ENCODE data around the gene STARD3.
"Not testable (repeated sequence)": the region's sequence is repeated elsewhere in the genome, so short reads cannot be mapped to it uniquely, and the experiment has no call there.

Gene STARD3

DNA sequence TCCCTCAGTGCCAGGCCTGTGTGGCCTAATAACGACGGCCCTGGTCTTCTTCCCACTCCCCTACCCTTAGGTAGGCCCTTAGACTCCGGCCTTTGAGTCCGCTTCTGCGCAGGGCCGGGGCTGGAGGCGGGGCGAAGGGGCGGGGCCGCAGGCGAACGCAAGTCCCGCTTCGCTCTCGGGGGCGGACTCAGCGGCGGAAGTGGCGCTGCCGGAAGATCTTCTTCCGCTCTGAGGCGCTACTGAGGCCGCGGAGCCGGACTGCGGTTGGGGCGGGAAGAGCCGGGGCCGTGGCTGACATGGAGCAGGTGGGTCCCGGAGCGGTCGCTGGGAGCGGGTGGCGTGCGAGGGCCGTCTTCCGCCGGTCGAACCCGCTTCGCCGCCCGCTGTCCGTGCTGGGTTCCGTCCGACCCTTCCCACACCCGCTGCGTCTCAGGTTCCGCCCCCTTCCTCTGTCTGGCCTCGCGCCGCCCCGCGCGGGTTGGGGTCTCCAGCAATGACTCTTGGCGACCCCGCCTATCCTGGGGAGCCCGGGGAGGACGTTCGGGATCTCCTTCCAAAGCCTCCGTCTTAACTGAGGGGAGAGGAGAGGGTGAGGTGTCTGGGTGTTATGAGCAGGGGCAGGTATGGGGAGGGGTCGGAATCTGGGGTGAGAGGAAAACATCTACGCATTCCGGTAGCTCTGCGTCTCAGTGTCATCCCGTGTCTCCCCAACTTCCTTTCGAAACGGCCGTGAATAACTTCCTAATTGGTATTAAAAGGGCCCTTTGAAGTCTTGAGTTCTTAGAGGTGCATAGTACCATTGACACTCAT, at the start of gene STARD3:
TSS of gene STARD3 (plus strand) at position 218 of the 810 bp plus-strand sequence. CDS start 16,388 bp downstream, outside the sequence.
- DNase-seq (ENCODE audit: low read depth in 2 of 2): peak; percentile 87 to 91

DNA sequence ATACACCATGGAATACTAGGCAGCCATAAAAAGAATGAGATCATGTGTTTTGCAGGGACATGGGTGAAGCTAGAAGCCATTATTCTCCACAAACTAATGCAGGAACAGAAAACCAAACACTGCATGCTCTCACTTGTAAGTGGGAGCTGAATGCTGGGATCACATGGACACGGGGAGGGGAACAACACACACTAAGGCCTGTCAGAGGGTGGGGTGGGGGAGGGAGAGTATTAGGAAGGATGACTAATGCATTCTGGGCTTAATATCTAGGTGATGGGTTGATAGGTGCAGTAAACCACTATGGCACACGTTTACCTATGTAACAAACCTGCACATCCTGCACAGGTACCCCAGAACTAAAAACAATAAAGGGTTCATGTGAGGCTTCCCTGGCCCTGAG, 46.8 kb upstream of the STARD3 start:
- DNase-seq (ENCODE audit: low read depth in 2 of 2): not testable (repeated sequence)

DNA sequence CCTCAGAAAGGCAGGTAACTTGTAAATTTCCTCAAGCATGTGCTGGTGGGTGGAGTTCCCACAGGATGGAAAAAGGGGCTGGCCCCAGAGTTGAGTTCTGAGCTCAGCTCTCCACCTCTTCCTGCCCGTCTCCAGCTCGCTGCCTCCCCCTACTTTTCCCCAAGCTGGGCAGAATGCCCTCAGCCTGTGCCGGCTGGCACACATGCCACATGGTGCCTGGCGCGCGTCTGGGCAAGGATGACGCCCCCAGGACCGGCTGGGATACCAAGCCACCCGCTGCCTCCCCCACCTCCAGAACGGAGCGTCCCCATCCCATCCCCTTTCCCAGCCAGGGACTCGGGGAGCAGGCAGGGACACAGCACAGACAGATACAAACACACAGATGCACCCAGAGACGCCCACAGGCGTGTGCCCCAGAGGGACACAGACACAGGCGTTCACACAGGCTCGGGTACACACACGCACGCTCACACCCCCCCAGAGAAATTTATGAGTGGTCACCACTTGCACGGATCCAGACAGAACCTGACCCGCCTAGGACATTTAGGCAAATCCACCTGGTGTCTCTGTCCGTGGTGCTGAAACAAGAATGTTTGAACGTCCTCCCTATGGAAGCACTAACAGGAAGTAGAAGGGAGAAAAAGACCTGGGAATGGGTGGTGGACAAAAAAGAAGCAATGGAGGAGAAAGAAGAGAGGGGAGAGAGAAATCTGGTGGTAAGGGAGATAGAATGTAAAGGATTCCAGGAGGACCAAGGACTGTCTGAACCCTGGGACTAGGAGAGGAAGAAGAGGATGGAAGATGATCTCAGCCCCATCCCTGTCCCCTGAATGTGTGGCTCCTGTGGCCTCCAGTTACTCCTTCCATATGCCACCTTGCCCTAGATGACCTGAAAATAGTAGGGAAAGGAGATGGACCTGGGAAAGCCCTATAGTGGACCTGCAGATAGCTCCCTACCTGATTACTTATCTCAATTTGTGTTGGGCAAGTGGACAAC, 44.7 kb upstream of the STARD3 start:
- DNase-seq (ENCODE audit: low read depth in 2 of 2): no peak

DNA sequence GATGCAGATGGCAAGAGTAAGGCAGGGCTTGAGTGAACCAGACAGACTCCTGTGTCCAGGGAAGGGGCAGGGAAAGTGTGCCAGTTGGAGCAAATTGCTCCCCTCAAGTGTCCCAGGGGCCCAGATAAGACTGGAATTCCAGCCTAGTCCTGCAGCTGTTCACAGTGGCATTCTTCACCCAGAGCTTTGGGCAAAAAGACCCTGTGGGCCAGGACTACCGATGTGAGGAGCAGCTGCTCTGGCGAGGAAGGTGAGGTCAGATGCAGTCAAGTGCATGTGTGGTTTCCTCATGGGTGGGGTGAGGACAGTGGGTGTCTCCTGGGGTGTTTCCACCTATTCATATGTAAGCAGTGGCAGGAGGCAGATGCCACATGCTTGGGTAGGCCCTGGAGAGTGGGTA, 43.6 kb upstream of the STARD3 start:
- DNase-seq (ENCODE audit: low read depth in 2 of 2): no peak

DNA sequence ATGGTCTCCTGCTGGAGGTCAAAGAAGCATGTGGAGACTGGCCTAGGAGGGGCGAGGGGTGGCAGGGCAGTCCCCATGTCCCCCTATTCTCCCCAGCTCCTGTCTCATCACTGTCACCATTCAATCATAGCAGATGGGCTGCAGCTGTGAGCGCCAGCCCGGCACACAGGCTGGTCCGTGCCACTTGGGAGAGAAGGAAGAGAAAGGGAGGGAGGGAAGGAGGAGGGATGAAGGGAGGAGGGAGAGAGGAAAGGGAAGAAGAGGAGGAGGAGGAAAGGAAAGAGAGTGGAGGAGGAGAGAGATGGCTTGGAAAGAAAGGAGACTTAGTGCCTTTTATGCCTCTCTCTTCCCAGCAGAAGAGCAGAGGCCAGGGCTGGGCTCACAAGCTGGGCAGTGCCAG, 41.6 kb upstream of the STARD3 start:
- no peak for DNase-seq (ENCODE audit: low read depth in 2 of 2)

DNA sequence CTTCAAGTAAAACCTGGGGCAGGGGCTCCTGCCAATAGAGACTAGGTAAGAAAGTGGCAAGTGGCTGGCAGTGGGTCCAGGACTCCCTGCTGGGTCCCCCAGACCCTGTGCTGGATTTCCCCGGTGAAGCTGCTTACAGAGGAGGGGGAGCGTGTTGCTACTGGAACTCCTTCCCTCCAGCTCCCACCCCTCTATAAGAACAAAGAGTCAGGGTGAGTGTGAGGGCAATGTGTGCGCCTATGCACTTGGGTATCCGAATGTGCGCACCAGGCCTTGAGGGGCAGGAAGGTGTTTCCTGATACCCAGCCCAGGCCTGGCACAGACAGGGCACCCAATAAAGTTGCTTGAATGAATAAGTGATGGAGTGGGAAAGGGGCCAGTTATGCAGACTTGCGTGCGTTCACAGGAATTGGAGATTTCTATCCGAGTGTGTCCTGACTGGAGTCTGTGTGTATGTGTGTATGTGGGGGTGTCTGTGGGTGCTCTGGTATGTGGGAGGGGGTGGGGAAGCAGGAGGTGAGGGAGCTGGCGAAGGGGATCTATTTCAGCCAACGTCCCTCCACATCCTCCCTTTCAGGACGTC, 40.9 kb upstream of the STARD3 start:
- no peak for DNase-seq (ENCODE audit: low read depth in 2 of 2)

DNA sequence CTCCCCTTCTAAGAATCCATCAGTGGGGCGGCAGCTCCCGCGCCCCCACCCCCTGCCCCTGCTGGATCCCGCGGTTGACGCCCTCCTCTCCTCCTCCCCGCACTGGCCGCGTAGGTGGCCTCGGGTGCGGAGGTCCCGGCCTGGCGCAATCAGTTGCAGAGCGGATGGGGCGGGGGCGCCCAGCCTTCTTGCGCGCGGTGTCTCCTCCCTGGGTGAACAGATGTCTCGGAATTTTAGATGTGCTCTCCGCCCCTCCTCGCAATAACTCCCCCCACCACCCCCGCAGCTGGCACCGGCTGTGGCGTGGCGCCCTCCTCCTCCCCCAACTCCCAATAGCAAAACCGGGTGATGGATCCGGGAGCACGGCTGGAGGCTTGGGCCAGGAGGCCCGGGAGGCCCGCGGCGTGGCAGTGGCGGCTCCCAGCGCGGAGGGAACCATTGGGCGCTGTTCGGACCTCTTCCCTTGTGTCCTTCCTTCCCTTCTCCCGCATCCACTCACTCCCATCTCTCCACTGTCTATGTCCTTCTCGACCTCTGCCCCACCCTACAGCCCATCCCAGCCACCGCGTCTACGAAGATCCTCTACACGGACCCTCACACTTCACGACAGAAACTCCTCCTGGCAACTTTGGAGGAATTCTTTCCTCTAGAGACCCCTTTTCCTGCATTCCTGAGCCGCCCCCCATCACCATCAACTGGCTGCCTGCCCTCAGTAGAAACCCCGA, 40.2 kb upstream of the STARD3 start:
- DNase-seq (ENCODE audit: low read depth in 2 of 2): no peak

DNA sequence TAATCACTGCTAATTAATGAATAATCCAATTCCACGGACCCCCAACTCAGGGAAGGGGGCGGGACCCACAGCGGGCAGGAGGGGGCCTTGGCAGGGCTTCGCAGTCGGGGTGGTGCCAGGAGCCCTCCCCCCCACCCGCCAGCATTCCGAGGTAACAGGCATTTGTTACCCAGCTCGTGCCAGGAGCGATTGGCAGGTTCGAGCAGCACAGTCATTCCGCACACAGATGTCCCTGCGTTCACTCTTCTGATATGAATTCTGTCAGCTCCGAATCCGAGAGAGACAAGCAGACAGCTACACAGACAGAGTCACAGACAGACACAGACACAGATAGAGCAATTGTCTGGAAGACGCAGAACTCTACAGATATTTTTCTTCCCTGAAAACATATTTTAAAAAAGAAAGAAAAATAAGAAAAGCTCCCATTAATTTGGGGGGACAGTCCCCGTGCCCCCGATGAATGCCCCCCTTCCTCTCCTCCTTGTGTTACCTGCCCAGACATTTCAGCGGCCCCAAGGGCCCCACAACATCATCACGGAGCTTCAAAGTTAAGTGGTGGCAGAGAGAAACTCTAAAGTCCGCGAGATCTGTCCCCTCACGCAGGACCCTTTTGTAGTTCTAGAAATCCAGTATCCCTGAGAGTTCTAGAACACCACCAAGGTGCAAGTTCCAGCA, 39.4 kb upstream of the STARD3 start:
- DNase-seq (ENCODE audit: low read depth in 2 of 2): no peak

DNA sequence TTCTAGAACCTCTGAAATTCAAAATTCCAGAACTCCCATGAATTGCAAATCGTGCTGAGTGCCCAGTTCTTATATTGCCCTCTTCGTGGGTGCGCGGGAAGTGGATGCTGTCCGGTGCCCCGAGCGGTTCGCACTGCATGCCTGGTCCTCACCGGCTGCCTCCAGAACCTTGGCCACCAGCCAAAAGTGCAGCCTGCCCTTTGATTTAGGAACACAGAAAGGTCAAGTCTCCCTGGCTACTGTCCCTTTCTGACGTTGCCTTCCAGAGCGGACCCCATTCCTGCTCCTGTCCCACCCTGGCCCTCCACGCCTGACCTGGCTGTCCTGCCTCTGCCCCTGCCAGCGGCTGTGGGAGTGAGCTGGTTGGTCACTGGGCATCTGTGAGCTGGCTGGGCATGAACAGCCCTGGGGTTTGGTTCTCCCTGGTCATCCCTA, 38.9 kb upstream of the STARD3 start:
- no peak for DNase-seq (ENCODE audit: low read depth in 2 of 2)

DNA sequence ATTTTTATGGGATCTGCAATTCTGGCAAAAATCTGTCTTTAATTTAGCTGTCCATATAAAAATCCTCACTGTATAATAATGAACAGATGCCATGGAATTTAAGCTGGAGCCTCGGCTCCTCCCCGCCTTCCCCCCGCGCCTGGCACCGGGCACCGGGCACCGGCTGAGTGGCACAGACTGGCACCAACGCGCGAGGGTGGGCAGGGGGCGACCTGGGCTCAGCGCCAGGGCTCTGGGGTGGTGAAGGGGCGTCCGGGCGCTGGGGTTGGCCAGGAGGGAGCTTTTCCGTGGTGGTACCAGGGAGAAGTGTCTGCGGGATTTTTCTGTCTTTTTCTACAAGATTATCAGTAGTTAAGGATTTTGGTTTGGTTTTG, 38.3 kb upstream of the STARD3 start:
- no peak for DNase-seq (ENCODE audit: low read depth in 2 of 2)

DNA sequence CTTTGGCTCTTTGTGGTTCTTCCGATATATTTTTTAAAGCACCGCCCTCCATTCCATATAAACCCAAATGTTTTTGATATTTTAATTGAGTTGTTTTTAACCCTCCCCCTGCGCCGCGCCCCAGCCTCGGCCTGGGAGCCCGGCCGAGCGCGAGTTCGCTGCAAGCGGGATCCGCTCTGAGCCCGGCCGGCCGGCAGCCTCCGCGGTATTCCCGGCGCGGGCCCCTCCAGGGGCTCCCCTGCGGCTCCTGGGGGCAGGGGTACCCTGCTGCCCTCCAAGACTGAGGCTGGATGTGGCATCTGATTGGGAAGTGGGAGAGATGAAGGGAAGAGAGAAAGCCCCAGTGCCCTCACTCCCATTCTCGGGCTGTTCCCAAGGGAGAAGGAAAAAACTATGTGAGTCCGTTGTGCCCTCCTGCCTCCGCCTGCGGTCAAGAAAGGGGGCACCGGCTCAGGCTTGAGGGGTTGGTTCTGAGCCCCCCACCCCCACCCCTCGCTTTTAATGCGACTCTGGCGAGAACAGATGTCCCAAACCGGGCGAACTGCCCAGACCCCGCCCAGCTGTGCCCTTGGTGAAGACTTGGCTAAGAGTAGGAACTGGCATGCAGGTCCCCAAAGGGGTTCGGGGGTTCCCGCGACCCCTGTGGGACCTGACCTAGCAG, 37.8 kb upstream of the STARD3 start:
- DNase-seq (ENCODE audit: low read depth in 2 of 2): no peak

DNA sequence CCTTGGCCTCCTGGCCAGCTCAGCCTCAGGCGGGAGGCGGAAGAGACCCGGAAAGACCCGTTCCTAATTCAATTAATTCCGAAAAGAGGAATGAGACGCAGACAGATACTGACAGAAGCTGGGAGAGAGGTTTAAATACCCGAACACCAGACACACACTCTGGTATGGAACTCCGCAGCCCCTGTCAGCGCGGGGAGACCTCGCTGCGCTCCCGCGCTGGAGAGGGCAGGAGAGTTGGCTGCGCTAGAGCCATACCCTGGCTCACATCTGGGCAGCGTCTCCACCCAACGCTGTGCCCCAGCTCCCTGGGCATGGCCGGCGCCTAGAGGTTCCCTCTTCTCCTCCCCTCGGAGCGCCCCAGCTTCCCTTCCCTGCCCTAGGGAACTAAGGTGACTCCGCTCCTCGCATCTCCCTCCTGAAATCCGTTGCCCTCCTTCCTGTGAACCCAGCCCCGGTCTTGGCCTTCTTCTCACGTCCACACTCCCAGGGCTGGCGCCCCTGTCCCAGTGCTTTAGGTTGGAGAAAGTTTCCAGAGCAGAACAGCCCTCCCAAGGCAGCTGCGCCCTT, 37.2 kb upstream of the STARD3 start:
- DNase-seq (ENCODE audit: low read depth in 2 of 2): no peak

DNA sequence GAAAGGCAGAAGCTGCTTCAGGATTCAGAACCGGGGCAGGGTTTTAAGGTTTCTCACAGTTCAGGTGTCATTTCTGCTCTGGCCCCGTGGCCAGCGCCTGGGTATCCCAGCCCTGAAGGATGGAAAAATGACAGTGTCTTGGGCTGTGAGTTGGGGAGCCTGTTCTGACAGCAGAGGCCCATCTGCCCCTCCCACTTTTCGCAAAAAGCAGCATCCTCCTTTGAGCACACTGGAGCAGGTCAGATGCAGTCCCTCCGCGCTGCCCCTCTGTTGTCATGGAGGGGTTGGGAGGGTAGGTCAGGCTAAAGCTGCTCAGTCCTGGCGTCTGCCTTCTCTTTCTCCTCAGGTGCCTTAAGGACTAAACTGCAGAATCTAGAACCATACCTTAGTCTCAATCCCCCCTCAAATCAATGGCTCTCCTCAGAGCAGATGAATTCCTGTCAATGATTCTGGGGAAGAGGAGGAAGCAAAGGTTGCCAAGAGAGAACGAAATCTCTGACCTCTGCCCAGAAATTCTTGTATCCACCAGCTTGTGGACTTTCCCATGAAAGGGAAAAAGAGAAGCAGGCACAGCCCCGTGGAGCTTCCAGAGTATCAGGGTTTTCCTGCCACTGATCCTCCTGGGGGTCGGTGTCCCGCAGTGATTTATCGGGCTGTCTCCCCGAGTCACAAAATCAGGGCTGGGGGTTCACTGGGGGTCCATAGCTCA, 36.5 kb upstream of the STARD3 start:
- no peak for DNase-seq (ENCODE audit: low read depth in 2 of 2)

DNA sequence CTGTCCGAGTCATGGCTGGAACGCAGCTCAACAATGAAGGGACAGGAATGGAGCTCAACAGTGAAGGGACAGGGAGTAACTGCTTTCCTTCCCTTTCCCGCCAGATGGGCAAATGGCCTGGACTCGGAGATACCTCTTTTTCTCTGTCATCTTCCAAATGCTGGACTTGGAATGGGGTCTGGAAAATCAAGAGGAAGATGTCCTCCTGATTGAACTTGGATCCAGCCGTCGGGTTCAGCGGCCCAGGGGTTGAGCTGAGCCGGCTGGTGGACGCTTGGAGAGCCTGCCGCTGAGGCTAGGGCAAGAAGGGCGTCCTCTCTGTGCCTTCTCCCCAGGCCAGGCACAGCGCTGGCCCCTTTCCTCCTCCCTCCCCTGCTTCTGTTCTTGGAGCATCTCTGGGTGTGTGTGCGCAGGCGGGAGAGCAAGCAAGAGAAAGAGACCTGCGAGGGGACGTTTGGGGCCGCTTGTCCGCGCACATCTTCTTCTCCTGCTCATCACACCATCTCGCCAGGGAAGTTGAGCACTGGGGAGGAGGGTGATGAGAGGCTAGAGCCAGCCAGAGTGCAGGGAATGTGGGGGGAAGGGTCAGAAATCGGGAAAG, 35.8 kb upstream of the STARD3 start:
- no peak for DNase-seq (ENCODE audit: low read depth in 2 of 2)

DNA sequence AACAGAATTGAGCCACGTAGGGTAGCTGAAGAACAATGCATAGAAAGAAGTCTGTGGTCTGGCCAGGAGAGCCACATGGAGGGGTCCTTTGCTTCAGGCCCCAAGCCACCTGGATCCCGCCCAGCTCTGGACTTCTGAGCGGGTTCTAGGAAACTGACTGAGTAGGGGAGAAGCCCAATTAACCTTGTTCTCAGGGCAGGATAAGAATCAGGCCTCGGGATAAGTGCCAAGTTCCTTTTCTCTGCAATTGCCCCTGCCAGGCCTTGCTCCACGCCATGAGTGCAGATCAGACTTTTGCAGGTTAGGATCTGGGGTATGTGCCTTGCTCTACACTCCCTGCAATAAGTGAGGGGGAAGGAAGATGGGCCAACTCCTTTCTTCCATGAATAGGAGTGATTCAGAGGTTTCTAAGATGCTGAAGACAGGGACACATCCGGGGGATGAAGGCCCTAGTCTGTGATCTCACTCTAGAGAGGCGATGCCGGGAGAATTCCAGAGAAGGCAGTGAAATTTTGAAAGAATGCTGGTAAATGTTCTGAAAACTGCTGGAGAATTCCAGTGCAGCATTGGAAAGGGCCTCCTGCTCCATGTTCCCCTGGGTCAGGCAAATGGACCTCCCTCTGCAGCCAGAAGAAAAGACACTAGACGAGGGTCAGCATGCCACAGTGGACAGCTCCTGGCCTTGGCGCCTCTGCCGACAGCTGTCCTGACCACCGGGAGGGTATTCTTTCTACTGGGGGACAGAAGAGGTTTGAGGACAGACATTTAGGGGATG, 35.0 kb upstream of the STARD3 start:
- no peak for DNase-seq (ENCODE audit: low read depth in 2 of 2)

DNA sequence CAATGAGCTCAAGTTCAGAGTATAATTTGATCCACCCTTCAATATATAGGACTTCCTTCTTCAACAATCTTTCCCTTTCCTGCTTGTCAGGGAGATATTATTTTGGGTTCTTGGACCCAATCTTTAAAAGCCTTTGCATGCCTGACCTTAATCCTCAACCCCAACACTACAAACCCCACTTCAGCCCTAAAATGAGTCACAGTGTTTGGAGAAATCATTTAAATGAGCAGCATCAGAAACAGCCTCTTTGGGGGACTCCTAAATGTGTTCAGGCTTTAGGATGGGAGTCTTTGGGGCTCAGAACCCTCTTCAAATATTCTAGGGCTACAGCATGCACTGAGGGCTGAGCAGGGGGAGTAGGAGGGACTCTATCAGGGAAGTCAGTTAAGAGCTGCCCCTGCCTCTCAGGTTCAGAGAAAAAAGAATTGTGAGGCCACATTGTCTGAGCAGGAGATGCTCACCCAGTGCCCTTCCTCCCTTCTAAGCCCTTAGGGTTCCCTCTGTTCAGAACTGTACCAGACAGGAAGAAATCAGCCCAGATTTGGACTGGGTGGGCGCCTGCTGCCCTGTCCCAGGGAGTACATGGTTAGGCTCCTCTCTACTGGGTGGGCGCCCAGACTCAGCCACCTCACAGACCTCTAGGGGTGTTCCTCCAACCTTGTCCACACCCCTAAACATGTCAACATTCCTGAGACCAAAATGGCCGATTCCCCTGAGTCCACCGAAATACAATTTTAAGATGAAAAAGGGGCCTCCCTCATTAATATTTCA, 34.2 kb upstream of the STARD3 start:
- DNase-seq (ENCODE audit: low read depth in 2 of 2): no peak

DNA sequence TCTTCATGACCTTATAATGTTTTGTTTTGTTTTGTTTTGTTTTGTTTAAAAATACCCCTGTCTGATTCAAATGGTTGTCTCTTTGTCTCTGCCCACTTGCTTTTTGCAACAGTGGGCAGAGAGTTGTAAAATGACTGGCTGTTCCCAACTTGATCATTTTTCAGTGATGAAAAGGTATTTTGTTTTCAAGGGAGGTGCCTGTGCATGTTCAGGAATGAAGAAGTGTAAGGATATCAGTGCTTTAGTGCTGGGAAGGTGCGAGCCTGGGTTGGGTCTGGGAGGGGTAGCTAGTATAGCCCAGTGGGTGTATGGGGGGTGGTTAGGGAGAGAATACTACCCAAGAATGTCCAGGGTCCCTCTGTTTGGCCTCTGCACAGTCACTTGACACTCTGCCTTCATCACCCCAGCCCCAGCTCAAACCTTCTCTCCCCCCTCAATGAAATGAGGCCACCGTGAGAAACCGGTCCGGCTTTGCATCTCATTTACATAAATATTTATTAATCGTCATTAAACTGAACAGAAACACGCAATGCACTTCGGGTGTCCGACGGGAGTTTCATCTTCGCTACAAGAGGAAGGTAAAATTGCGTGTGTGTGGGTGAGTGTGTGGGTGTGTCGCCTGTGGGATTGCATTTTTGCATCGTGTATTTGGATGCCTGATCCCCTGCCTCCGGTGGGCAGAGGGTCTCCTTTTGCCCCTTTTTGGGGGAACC, 33.5 kb upstream of the STARD3 start:
- no peak for DNase-seq (ENCODE audit: low read depth in 2 of 2)
